Lower leg skin (tissue), 3 donors: ENCODE results near the gene ADAMTS17.

Experiments used
- CTCF ChIP-seq, 3 donors: fragments of 450-650 bp; IDR thresholded peaks; one replicate each; pipeline ENCODE4 v1.5.1; 2016; ENCODE audit warnings: antibody characterized with exemption in 3 of 3, mild to moderate bottlenecking in 3 of 3, moderate library complexity in 2 of 3
- POLR2A ChIP-seq, 2 donors: fragments of 450-650 bp; IDR thresholded peaks; one replicate each; pipeline ENCODE4 v1.6.1; 2016 to 2017; ENCODE audit warnings: antibody characterized with exemption in 2 of 2, mild to moderate bottlenecking in 1 of 2, moderate library complexity in 1 of 2

- TF ChIP-seq CTCF (IDR thresholded peaks at IDR 0.05) = no peak
- TF ChIP-seq POLR2A (IDR thresholded peaks at IDR 0.05) = no peak
Measured at GRCh38 chr15:99951511-99951910, 390.3 kb downstream of the ADAMTS17 start.
